HL-60 (cell line): ENCODE measurements around the gene BABAM2.

Experiments used
- CTCF ChIP-seq: IDR thresholded peaks from one replicate; pipeline ENCODE4 v1.5.1; 2011; ENCODE audit warnings: low read length, control low read depth, inconsistent platforms; ENCODE audit not compliant: insufficient read depth
- POLR2AphosphoS5 ChIP-seq: IDR thresholded peaks from 2 replicates; pipeline ENCODE4 v1.6.1; 2012; ENCODE audit warnings: low read depth

GRCh38 chr2:27921424-27921823 is 30.9 kb downstream of the BABAM2 start:
- TF ChIP-seq POLR2AphosphoS5, result no peak
- TF ChIP-seq CTCF, result no peak
